Measurements from ENCODE around the gene GRAMD4.
"Not testable (repeated sequence)": the region's sequence is repeated elsewhere in the genome, so short reads cannot be mapped to it uniquely, and the experiment has no call there.

The GRAMD4 gene

DNA sequence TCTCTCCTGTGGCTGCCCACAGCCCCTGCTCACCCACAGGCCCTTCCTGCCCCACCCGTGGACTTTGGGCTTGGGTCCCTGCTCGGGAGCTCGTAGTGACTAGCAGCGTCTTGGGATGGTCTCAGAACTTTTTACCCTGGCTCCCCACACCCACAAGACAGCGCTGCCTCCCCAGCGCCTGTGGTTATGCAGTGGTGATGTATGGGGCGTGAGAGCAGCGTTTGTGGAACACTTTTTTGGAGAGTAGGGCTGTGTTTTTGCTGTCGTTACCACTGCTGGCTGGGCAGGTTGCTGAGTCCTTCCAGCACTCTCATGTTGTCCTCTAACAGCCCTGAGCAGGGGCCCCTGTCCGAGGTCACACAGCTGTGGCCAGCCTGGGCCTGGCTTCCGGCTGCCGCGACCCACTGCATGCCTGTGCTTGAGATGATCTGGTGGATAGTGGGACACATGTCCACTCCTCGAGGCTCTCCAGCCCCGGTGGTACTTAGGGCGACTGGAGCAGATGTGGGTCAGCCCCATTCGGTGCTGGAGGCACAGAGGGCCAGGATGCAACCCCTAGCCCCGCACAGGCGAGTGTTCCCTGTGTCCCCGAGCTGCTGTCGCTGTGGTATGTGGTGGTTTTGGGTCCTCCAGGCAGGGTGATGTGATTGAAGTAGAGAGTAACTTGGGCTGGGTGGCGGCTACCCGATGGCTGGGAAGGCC lies 7.1 kb upstream of the GRAMD4 start:
- Histone ChIP-seq H3K27ac (peak overlapping the region in 19 of 21 experiments; percentile 2 to 88 (median 60)), H3K4me3 (peak overlapping the region in 3 of 7 experiments; percentile 11 to 19 (median 14))

DNA sequence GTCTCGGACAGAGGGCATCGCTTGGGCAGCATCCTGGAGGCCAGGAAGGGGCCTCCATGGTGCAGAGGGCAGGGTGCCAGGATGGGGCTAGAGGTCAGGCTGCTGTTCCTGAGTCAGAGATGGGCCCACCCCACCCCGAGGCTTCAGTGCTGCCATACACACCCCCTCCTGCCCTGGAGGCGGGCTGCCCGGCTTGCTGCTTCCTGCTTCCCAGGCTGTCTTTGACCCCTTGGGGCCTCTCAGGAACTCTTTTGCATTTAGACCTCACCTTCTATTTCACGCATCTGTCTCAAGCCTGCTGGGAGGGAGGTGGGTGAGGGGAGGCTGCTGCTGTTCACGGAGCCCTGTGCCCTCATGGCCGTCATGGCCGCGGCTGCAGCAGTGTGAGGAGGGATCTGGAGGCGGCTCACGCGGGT lies 6.6 kb upstream of the GRAMD4 start:
- peak overlapping the region in 17 of 21 experiments; percentile 2 to 88 (median 62) for H3K27ac ChIP-seq
- peak overlapping the region in 5 of 7 experiments; percentile 1 to 25 (median 15) for H3K4me3 ChIP-seq

DNA sequence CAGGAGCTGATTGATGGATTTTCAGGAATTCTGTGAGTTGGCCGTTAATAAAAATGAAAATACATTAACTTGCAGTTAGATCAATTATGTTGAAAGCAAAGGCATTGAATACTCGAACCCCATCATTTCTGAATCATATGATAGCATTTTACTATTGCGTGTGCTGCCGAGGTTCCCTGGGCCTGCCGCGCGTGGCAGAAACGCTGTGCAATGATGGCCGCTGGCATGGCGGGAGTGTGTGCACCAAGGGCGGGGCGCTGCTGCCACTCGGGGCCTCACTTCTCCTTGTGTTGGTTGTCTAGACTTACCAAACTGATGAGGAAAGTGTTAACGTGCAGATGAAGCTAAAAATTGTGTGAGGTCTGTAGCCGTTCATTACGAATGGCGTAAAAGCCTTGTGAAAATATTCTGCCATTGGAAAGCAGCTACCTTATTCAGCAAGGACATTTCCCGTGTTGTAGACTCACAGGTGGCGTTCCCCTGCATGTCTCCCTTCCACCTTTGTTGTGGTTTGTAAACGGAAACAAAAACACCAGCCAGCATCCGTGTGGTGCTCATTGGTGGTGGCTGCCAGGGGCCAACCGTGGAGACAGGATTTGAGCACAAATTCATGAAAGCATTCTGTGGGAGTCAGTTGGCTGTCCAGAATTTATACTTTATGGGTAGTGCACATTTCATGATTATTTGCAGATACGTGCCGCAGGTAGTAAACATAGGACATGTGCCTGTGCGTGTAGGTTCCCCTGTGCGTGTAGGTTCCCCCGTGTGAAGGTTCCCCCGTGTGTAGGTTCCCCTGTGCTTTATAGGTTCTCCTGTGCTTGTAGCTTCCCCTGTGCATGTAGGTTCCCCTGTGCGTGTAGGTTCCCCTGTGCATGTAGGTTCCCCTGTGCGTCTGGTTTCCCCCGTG lies 5.9 kb upstream of the GRAMD4 start:
- peak overlapping the region in 5 of 7 experiments; percentile 1 to 25 (median 15) for H3K4me3 ChIP-seq
- H3K27ac ChIP-seq, result peak overlapping the region in 13 of 21 experiments; percentile 4 to 88 (median 66)

DNA sequence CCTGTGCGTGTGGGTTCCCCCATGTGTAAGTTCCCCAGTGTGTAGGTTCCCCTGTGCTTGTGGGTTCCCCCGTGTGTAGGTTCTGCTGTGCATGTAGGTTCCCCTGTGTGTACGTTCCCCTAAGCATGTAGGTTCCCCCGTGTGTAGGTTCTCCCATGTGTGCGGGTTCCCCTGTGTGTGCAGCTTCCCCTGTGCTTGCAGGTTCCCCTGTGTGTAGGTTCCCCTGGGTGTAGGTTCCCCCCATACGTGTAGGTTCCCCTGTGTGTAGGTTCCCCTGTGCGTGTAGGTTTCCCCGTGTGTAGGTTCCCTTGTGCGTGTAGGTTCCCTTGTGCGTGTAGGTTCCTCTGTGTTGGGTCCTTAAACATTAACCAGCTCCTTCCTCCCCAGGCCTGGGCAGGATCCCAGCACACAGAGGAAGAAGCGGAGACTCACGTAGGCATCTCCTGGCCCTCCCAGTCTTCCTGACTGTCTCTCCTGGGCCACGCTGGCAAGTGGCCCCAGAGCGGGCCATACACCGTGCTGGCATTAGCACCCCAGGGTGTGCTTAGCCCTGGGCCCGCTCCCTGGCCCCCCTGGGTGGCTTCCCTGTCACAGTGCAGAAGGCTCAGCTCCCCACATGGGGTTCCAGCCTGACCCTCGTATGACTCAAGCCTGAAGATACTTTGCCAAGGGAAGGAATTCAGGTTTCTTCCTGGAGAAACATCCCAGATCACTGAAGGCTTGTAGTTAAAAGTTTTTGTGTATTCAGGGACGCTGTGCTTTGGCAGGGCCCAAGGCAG lies 2.8 kb upstream of the GRAMD4 start:
- H3K27ac ChIP-seq, result peak overlapping the region in 6 of 21 experiments; percentile 9 to 61 (median 48)

DNA sequence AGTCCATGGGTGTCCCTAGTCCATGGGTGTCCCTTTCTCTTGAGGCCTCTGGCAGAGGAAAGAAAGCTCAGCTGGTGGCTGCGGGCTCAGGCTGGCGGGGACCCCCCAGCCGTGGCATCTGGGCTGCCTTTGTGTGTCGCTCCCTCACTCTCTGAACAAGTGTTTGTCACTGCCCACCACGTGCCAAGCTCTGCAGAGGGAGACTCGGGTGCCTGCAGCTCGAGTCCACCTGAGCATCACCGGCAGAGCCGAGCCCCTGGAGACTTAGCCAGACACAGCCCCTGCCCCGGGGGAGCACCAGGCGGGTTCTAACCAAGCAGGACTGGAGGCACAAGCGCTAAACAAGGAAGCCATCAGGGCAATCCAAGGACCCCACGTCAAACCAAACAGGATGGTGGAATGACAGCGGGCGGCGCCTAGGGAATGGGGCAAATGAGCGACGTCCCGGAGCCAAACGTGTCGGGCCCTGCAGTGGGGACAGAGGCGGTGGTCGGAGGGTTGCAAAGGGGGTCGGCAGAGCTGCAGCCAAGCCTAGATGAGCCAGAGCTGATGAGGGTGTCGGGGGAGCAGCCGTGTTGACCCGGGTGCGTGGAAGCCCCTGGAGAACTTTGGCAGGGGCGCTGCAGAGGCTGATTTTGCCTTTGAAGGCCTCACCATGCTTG lies 2.1 kb upstream of the GRAMD4 start:
- peak overlapping the region in 6 of 21 experiments; percentile 9 to 61 (median 49) for H3K27ac ChIP-seq

More for the DNA sequence above, 2.8 kb upstream of the GRAMD4 start:
- no peak overlapping the region for H3K4me3 ChIP-seq

DNA sequence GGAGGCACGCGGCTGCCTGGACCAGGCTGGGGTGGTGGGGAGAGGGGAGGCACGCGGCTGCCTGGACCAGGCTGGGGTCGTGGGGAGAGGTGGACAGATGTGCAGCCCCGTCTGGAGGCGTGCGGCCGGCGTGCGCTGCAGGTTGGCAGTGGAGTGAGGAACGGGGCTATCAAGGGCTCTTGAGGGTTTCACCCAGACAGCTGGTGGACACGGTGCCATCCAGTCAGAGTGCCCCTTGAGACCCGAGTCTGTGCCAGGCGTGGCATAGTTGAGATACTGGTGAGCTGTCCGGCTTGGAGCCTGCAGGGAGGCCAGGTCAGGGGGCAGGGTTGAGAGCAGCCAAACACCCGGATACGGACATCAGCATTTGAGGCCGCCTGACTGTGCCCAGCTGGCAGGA lies 1.5 kb upstream of the GRAMD4 start:
- Histone ChIP-seq H3K27ac (peak overlapping the region in 4 of 21 experiments; percentile 7 to 52 (median 39)), H3K4me3 (no peak overlapping the region)

More for the DNA sequence above, 2.1 kb upstream of the GRAMD4 start:
- no peak overlapping the region for H3K4me3 ChIP-seq

DNA sequence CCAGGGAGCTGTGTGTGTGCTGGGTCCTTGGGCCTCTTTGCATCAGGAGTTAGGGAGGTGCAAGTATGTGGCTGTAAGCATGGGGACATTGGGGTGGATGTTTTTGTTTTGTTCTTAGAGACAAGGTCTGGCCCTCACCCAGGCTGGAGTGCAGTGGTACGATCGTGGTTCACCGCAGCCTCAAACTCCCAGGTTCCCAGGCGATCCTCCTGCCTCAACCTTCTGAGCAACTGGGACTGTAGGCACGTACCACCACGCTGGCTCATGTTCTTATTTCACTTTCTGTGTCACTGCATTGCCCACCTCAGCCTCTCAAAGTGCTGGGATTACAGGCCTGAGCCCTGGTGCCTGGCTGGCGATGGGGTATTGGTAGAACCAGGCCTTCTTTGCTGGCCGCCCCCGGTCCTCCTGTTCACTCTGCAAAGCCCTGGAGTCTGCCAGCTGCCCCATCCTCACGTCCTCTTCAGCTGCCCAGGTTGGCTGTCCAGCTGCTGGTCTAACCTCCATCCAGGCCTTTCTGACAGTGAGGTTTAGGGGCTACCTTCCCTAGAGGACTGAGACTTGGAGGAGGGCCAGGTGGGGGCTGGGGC lies 851 bp upstream of the GRAMD4 start:
- no peak overlapping the region for H3K4me3 ChIP-seq
- H3K27ac ChIP-seq, result peak overlapping the region in 11 of 21 experiments; percentile 7 to 71 (median 34)

DNA sequence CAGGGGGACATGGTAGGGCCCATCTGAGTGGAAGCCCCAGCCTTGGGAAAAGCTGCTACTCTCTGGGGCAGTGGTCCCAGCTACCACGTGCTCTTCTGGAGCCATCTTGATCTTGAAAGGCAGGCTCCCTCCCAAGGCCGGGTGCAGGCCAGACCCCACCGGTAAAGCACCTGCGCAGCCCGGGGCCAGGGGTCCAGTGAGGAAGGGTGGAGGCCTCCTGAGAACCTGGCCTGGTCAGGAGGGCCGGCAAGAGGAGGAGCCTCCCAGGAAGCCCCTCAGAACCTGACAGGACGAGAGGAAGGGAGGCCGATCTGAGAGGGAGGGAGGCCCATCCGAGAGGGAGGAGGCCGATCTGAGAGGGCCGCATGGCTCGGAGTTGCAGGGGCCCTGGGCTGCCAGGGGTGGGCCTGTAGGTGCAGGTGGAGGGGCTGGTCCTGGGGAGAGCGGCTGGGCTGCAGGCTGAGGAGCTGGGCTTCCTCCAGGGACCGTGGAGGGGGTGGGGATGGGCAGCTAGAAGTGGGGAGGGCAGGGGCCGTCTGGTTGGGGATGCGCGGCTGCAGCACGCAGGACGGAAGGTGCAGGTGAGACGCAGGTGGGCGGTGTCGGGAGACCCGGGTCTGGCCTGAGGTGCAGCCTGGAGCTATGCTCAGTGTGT lies 529 bp downstream of the GRAMD4 start:
- H3K4me3 ChIP-seq, result no peak overlapping the region
- peak overlapping the region in 10 of 21 experiments; percentile 4 to 71 (median 52) for H3K27ac ChIP-seq

DNA sequence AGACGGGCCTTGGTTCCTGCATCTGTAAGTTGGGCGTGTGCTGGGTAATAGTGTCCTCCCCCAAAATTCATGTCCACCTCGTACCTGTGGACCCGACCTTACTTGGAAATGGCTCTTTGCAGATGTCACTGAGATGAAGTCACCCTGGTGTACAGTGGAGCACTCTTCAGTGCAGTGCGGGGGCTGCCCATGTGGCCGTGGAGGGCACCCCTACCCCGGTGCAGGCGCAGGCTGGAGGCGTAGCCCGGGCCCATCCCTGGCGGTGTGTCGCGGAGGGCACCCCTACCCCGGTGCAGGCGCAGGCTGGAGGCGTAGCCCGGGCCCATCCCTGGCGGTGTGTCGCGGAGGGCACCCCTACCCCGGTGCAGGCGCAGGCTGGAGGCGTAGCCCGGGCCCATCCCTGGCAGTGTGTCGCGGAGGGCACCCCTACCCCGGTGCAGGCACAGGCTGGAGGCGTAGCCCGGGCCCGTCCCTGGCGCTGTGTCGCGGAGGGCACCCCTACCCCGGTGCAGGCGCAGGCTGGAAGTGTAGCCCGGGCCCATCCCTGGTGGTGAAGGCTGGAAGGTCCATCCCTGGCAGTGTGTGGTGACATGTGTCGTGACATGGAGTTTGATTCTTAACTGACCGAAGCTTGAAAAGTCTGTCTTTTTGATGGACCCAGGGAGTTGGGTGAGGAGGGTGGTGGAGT lies 1.2 kb downstream of the GRAMD4 start:
- H3K4me3 ChIP-seq, result not testable (repeated sequence)
- H3K27ac ChIP-seq, result peak overlapping the region in 7 of 21 experiments; percentile 16 to 63 (median 52)

DNA sequence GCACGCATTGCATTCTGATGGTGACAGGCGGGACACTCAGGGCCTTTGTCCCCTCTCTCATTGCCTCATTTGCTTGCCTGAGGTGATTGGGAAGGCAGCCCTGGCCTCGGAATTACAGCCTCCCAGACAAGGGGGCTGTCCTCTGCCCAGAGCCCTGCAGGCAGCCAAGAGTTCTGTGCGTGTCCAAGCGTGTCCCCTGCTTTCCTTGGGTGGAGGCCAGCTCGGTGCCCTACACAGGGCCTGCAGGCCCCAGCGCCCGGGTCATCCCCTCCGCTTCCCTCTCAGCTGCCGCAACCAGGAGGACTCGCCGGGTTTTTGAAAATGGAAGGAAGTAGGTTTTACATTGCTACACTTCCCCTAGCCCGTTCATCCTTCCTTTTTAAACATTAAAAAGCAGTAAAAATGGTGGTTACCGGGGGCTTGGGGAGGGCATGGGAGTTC lies 1.9 kb downstream of the GRAMD4 start:
- Histone ChIP-seq H3K27ac (peak overlapping the region in 6 of 21 experiments; percentile 7 to 60 (median 51)), H3K4me3 (no peak overlapping the region)

DNA sequence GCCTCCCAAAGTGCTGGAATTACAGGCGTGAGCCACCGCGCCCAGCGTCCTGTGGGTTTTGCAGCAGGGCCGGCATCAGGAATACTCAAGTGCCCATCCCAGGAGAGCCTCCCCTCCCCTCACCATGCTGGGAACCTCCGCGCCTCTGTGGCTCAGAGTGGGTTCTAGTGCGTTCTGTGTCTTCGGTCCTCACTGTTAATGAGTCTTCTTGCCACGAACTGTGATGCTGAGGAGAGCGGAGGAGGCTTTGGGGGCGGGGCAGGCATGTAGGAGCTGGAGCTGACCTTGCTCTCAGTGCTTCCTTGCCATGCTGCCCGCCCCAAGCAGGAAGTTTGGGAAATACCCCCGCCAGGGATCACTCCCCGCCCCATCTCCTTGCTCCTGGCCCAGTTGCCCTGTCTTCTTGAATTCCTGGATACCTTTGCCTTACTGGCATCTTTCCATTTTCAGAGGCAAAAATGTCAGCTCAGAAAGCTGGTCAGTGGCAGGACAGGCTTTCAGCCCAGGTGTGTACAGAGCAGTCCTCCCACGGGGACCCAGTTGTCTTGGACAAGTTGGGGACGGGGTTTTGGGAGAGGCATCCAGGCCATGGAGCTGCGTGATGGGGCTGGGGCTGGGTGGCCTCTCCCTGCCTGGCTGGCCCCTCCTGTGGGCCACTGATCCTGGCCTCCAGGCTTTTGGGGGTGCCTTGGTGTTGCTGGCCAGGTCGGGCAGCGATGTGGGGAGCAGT lies 5.1 kb downstream of the GRAMD4 start:
- H3K27ac ChIP-seq, result peak overlapping the region in 15 of 21 experiments; percentile 3 to 86 (median 77)
- H3K4me3 ChIP-seq, result no peak overlapping the region

DNA sequence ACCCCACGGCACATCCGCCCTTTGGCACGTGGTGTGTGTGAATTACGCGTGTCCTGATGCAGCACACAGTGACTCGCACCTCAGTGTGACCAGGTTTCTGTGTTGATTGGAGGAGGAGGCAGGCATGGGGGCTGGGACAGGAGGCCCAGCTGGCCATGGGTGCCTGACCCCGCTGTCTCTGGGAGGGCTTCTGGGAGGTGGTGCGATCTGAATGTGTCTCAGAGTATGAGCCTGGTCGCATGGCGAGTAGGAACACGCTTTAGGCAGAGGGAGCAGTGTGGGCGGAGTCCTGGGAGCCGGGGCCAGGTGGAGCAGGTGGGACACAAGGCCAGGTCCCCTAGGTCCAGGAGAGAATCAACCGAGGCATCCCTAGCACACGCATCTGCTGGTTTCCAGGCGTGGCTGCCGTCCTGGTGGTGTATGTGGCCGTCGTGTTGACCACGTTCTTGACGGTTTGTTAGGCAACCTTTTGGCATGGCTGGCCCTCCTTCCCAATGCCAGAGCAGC lies 5.7 kb downstream of the GRAMD4 start:
- H3K4me3 ChIP-seq, result no peak overlapping the region
- peak overlapping the region in 19 of 21 experiments; percentile 9 to 86 (median 74) for H3K27ac ChIP-seq

DNA sequence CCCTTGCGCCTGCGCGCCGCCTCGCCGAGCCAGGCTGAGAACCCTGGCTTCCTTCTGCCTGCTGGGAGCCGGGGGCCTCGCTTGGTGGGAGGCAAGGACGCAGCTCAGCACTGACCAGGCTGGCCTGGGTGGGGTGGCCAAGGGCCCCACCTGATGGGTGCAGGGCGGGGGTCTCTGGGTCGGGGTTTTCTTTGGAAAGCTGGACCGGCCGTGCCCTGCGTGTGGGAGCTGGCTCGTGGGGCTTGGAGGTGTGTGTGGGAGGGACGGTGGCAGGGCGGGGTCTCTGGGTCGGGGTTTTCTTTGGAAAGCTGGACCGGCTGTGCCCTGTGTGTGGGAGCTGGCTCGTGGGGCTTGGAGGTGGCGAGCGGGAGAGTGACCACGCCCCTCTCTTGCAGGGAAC lies 6.2 kb downstream of the GRAMD4 start:
- Histone ChIP-seq H3K4me3 (no peak overlapping the region), H3K27ac (peak overlapping the region in 20 of 21 experiments; percentile 9 to 86 (median 72))

DNA sequence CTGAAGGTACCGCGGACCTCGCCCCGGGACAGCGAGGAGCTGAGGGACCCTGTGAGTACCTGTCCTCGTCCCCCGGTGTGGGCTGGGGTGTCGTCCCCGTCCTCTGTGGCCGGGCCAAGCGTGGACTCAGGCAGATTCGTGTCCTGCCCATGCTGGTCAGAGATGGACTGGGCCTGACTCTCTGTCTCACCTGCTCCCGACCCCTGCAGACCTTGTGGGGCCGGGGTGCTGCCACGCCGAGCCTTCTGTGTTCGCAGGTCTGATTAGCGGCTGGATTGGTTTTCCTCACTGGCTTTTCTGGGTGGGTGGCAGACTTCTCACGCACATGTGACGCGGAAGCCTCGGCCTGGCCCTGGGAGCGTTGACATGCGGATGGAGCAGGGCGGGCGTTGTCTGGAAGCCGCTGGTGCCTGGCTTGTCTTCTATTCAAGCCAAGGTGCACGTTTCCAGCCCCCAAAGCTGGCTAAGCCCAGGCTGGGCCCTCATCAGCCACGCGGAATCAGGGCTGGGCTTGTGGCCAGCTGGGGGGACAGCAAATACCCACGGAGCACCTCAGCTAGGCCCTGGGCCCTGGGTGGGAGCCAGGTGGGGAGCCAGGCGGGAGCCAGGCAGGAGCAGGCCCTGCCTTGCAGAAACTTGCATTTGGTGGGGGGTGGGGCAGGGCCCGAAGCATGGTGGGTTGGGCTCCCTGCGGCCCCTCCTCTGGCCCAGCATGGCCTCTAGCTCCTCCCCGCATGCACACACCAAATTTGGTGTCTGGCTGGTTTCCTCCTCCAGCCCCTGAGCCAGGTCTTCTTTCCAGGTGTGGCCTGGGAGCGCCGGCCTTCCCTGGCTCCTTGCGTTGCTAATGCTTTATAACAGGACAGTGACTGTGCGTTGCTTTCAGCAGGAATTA lies 7.0 kb downstream of the GRAMD4 start:
- peak overlapping the region in 19 of 21 experiments; percentile 37 to 86 (median 74) for H3K27ac ChIP-seq
- H3K4me3 ChIP-seq, result peak overlapping the region in 1 of 7 experiments; percentile 5

DNA sequence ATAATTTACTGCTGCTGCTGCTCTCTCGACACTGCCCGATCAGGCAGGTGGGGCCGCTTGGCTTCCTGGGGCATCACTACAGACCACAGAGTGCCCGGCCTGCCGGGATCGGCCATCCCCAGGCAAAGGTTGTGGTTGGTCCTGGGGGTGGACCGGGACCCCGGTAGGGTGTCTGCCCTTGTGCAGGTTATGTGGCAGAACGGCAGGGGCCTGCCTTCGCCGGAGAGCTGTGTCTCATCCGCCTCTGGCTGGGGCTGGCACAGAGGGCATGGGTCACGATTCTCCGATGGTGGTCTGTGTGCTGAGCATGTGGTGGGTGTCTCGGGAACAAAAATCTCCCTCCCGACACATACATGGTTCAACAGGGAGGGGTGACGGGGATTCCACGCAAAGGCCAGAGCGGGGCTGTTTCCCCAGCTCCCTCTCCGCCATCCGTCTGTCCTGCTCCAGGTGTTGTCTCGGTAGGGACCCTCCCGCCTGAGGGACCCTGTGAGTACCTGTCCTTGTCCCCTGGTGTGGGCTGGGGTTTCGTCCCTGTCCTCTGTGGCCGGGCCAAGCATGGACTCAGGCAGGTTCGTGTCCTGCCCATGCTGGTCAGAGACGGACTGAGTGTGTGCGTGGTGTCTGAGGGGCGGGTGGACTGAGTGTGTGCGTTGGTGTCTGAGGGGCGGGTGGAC lies 7.8 kb downstream of the GRAMD4 start:
- Histone ChIP-seq H3K4me3 (peak overlapping the region in 1 of 7 experiments; percentile 5), H3K27ac (peak overlapping the region in 12 of 21 experiments; percentile 7 to 86 (median 67))
